ENCODE measurements around the gene PTPRD. TPM values are rescaled to one million over a fixed set of nuclear protein-coding genes. Genes with fewer than 3 reads are reported as not detected.

PTPRD gene
- total RNA-seq, 1 experiment from 2014 or later = 70.1 TPM

DNA sequence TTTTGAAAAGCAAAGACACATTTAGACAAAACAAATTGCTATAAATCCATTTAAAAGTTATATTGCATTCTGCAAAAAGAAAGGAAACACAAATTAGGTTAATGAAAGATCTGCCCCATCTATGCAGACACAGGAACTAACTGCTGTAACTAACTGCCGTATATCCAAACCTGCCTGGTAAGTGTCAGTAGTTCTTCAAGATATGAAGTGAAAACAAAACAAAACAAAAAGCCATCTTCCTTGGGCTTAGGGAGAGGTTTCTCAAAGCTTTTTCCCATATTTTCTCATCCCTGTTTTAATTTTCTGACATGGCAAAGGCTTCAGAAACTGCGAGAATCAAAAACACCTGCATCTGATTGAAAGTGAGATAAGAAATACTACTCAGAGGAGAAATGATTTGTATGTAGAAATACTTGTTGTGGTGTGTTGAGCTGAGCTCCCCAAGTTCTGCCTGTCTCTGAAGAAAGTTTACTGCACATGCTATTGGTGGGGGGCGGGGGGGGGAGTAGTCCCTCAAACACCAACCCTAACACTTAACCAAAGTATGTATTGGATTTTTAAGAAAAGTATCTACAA is 750.5 kb downstream of the PTPRD start:
- TF ChIP-seq, protein P1, sequence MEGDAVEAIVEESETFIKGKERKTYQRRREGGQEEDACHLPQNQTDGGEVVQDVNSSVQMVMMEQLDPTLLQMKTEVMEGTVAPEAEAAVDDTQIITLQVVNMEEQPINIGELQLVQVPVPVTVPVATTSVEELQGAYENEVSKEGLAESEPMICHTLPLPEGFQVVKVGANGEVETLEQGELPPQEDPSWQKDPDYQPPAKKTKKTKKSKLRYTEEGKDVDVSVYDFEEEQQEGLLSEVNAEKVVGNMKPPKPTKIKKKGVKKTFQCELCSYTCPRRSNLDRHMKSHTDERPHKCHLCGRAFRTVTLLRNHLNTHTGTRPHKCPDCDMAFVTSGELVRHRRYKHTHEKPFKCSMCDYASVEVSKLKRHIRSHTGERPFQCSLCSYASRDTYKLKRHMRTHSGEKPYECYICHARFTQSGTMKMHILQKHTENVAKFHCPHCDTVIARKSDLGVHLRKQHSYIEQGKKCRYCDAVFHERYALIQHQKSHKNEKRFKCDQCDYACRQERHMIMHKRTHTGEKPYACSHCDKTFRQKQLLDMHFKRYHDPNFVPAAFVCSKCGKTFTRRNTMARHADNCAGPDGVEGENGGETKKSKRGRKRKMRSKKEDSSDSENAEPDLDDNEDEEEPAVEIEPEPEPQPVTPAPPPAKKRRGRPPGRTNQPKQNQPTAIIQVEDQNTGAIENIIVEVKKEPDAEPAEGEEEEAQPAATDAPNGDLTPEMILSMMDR (IDR thresholded peaks at IDR 0.05; ENCODE audit: insufficient read depth in 1 of 2, low read depth in 1 of 2, low read length in 1 of 2, severe bottlenecking in 1 of 2, unreplicated experiment in 1 of 2) = no peak
- no TSS peak for BruUV-seq (replicated peaks)
- H3K9me3 Mint-ChIP-seq (ENCODE audit: unreplicated experiment) = no peaks in the 10 kb centered on the region
- no peaks in the 10 kb centered on the region for H3K27me3 Mint-ChIP-seq (ENCODE audit: insufficient read depth, unreplicated experiment)
- H3K4me1 Mint-ChIP-seq (ENCODE audit: low read depth, unreplicated experiment) = no peaks in the 10 kb centered on the region
- no peak overlapping the region for H3K4me3 ChIP-seq (ENCODE audit: low read depth, low read length)
- DNase-seq = no peak
- H3K4me3 Mint-ChIP-seq (ENCODE audit: unreplicated experiment) = no peak overlapping the region
- H3K9me3 ChIP-seq = no peaks in the 10 kb centered on the region
- no peaks in the 10 kb centered on the region for H3K4me1 ChIP-seq
- H3K27ac Mint-ChIP-seq (ENCODE audit: unreplicated experiment) = no peak overlapping the region
- no peaks in the 10 kb centered on the region for H3K36me3 Mint-ChIP-seq (ENCODE audit: insufficient read depth, unreplicated experiment)
- H3K36me3 ChIP-seq (ENCODE audit: control insufficient read depth, insufficient read depth, low read length) = no peaks in the 10 kb centered on the region
- no peaks in the 10 kb centered on the region for H3K27me3 ChIP-seq (replicated peaks; ENCODE audit: control insufficient read depth, insufficient read depth, low read length)
- intact Hi-C loops (cut with micrococcal nuclease; ENCODE audit: unreplicated experiment) = no loop called here
- POLR2A ChIA-PET = no interaction called here
- CTCF ChIA-PET = no interaction called here

DNA sequence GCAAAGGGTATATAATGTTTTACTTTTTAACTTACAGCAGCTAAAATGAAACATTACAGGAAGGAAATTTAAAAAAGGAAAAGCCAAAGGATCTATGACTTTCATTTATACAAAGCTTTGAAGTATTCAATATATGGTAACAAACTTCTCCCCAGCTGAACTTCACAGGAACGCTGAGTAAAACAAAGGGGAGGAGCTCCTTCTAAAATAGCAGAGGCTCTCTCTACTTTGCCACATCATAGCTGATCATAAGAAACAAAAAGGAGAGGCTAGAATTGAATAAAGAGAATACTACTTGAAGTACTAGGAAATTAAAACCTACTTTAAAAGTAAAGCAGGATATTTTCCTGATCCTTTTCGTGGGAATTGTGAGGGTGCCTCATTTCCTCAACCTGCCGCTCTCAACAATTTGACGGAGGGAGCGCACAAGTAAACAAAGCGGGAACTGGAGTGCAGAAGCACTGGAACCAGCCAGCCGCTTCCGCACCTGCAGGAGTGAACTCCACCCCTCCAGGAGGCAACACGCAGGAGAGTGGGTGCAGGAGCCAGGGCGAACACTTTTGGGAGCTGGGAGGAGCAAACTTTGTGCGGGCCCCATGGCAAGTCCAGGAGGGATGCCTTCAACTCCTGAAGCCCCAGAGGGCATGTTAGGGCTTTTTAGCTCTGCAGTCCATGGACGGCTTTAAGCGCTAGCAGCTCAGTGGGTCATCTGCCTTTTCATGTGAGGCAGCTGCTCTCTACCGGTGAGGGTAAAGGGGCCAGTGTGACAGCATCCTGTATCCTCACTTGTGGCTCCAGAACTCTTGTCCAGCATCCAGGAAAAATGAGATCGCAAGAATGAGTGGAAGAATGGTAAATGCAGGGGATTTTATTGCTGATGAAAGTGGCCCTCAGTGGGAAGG is 757.4 kb downstream of the PTPRD start:
- Histone ChIP-seq H3K4me3 (ENCODE audit: low read depth, low read length) (no peak overlapping the region), H3K36me3 (ENCODE audit: control insufficient read depth, insufficient read depth, low read length) (no peaks in the 10 kb centered on the region), H3K9me3 (no peaks in the 10 kb centered on the region), H3K27me3 (replicated peaks; ENCODE audit: control insufficient read depth, insufficient read depth, low read length) (no peaks in the 10 kb centered on the region), H3K4me1 (no peaks in the 10 kb centered on the region)
- TF ChIP-seq, protein P1 (IDR thresholded peaks at IDR 0.05; ENCODE audit: insufficient read depth in 1 of 2, low read depth in 1 of 2, low read length in 1 of 2, severe bottlenecking in 1 of 2, unreplicated experiment in 1 of 2) = no peak
- Mint-ChIP-seq H3K4me3 (ENCODE audit: unreplicated experiment) (no peak overlapping the region), H3K36me3 (ENCODE audit: insufficient read depth, unreplicated experiment) (no peaks in the 10 kb centered on the region), H3K4me1 (ENCODE audit: low read depth, unreplicated experiment) (no peaks in the 10 kb centered on the region), H3K27ac (ENCODE audit: unreplicated experiment) (no peak overlapping the region), H3K27me3 (ENCODE audit: insufficient read depth, unreplicated experiment) (no peaks in the 10 kb centered on the region), H3K9me3 (ENCODE audit: unreplicated experiment) (no peaks in the 10 kb centered on the region)
- intact Hi-C loops (cut with micrococcal nuclease; ENCODE audit: unreplicated experiment) = no loop called here
- ChIA-PET CTCF (no interaction called here), POLR2A (no interaction called here)
- no TSS peak for BruUV-seq (replicated peaks)
- no peak for DNase-seq

- intact Hi-C loops (cut with micrococcal nuclease; ENCODE audit: unreplicated experiment) = no loop called here
- Mint-ChIP-seq H3K4me3 (ENCODE audit: unreplicated experiment) (no peak overlapping the region), H3K27ac (ENCODE audit: unreplicated experiment) (no peak overlapping the region), H3K27me3 (ENCODE audit: insufficient read depth, unreplicated experiment) (peaks cover 2% of the 10 kb centered on the region), H3K9me3 (ENCODE audit: unreplicated experiment) (no peaks in the 10 kb centered on the region), H3K36me3 (ENCODE audit: insufficient read depth, unreplicated experiment) (no peaks in the 10 kb centered on the region), H3K4me1 (ENCODE audit: low read depth, unreplicated experiment) (no peaks in the 10 kb centered on the region)
- H3K4me1 ChIP-seq = no peaks in the 10 kb centered on the region
- no peaks in the 10 kb centered on the region for H3K27me3 ChIP-seq (replicated peaks; ENCODE audit: control insufficient read depth, insufficient read depth, low read length)
- POLR2A ChIA-PET = no interaction called here
- H3K9me3 ChIP-seq = no peaks in the 10 kb centered on the region
- no TSS peak for BruUV-seq (replicated peaks)
- TF ChIP-seq, protein P1 (IDR thresholded peaks at IDR 0.05; ENCODE audit: insufficient read depth in 1 of 2, low read depth in 1 of 2, low read length in 1 of 2, severe bottlenecking in 1 of 2, unreplicated experiment in 1 of 2) = no peak
- H3K36me3 ChIP-seq (ENCODE audit: control insufficient read depth, insufficient read depth, low read length) = no peaks in the 10 kb centered on the region
- CTCF ChIA-PET = no interaction called here
- DNase-seq = no peak
- no peak overlapping the region for H3K4me3 ChIP-seq (ENCODE audit: low read depth, low read length)
Observed at GRCh38 chr9:9847750-9848149, 765.1 kb downstream of the PTPRD start.
